ENCODE measurements around the gene SAMD14.
A peak's percentile ranks its signal among the peaks of the same experiment; 100 is the strongest.

The SAMD14 gene

DNA sequence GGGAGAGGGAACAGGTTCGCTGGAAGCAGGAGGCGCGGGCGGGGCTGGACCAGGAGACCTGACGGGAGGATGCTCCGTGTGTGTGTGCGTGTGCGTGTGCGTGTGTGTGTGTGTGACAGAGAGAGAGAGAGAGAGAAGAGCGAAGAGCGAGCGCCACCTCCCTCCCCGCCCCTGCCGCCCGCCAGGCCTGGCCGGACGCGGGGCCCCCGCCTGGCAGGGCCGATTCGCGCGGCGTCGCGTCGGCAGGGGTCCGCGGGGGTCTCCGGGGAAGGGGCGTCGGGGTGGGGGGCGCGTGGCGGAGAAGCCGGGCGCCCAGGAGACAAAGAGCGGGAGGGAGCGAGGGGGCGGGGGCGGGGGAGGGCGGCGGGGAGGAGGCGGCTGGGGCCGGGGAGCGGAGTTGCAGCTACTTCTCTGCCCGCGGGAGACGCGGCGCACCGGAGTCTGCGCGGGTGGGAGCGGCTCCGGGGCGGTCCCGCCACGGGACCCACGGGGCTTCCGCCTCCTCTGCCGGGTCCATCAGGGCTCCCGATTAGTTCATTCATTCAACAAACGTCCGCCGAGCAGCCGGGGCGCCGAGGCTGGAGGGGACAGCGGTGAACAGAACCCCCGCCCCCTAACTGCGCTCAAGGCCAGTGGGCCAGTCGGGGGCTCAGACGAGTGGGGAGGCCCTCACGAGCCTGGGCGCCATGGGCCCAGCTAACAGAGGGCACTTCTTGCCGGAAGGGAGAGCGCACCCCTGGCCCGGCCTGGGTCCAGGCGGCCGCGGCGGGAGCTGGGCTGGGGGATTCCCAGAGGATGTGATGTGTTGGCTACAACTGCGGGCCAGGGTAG lies at the start of gene SAMD14:
Gene SAMD14 (minus strand): TSS at position 433 of the 831 bp plus-strand sequence. CDS start 5,201 bp downstream, outside the sequence.
- DNase-seq = peak in 1 of 2 experiments; percentile 70

DNA sequence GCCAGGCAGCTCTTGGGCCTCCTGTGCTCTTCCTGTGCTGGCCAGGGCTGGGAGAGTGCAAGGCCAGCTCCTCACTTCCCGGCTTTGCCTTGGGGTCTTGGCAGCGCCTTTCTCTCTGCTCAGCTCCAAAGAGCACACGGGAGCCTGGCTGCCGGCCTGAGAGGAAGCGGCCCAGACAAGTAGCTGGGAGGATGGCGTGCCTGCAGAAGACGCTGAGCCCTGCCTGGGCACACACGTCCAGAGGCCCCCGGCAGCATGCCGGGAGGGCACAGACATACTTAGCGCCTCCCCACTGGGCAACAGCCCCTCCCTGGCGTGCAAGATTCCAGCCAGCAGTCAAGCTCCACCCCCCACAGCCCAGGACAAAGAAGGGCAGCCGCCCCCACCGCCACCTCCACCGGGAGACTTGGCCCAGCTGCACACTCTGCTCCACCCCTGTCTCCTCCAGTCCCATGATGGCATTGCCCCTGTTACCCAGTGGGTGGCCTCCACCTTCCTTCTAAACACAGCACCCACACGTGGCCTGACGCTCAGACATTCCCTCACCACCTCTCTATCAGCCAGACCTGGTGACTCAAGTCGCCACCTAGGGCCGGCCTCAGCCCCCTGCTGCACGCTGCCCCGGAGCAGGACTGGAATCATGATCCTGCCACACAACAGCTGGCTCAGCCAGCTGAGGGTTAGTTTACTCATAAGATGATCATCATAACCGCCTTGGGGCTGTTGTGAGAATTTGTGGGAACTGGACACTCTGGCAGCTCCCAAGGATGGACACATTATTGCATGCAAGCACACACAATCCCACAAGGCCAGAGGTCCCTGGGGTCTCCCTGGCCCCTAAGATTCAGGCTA lies 48.2 kb upstream of the SAMD14 start:
- DNase-seq = peak; percentile 55 to 85

DNA sequence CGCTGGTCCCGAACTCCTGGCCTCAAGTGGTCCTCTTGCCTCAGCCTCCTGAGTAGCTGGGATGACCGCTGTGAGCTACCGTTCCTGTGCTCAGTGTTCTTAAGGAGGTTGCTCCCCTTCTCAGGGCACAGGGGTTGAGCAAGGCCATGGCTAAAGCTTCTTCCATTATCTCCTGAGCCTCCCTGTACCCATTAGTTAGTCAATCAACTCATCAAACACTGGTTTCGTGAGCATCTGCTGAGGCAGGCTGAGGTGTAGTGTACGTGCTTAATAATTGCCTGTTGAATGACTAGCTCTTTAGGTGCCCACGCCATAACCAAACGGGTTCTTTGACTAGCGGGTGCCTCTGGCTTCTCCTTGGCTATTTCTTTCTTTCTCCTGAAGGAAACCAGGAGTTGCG lies 47.5 kb upstream of the SAMD14 start:
- DNase-seq = no peak

DNA sequence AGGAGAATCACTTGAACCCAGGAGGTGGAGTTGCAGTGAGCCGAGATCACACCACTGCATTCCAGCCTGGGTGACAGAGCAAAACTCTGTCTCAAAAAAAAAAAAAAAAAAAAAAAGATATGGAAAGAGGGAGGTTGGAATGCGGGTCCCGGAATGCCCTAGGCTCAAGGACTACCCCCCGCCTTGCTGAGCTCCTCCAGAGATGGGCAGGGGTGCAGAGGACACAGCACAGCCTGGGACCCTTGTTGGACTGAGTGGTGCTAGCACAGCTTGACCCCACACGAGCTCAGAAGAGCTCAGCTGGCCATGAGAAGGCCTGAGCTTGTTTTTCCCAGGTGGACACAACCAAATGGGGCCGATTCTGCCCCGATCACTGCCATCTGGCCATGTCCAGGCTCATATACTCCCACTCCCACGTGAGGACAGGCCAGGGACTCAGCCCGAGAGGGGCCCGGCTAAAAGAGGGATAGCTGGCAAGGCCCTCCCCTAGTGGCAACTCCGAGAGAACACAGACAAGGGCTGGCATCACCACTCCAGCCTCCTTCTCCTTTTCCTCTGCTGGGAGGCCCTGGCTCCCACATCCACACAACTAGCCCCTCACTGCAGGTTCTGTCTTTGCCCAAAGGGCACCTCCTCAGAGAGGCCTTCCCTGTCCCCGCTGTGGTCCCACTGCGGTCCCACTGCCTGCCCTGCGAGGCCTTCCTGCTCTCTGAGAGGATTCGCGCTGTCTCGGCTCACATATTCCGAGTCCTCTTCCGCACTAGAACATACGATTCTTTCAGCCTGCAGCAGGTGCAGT lies 46.8 kb upstream of the SAMD14 start:
- no peak for DNase-seq

DNA sequence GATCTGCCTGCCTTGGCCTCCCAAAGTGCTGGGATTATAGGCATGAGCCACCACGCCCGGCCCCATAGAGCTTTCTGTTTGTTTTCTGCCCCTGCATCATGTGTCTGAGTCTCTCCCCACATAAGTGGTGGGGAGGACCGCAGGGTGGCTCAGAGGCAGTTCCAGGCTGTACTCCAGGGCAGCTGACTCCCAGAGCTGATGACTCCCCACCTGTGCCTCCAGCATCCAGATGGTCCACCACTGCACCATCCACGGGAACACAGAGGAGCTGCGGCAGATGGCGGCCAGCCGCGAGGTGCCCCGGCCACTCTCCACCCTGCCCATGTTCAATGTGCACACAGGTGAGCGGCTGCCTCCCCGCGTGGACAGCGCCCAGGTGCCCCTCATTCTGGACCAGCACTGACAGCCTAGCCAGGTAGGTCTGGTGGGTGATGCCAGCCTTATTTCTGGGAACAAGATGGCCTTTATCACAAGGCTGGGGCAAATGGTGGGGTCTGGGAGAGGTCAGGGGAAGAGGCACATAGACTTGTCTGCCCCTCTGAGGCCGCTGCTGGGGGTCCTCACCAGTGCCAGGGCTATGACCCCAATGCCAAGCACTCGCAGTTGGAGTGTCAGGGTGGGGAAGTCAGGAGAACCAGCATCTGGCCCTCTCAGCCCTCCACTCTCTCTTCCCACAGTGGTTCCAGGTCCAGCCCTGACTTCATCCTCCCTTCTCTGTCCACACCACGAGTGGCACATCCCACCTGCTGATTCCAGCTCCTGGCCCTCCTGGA lies 45.3 kb upstream of the SAMD14 start:
- no peak for DNase-seq

DNA sequence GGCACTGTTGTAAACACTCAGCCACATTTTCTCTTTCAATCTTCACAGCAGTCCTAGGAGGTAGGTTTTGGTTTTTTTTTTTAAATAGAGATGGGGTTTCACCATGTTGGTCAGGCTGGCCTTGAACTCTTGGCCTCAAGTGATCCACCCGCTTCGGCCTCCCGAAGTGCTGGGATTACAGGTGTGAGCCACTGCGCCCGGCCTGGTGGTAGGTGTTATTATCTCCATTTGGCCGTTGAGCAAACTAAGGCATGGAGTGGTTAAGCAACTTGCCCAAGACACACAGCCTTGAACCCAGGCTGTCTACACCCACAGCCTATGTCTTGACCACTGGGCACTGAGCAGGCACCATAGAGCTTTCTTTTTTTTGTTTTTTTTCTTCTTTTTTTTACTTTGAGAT lies 44.5 kb upstream of the SAMD14 start:
- no peak for DNase-seq

DNA sequence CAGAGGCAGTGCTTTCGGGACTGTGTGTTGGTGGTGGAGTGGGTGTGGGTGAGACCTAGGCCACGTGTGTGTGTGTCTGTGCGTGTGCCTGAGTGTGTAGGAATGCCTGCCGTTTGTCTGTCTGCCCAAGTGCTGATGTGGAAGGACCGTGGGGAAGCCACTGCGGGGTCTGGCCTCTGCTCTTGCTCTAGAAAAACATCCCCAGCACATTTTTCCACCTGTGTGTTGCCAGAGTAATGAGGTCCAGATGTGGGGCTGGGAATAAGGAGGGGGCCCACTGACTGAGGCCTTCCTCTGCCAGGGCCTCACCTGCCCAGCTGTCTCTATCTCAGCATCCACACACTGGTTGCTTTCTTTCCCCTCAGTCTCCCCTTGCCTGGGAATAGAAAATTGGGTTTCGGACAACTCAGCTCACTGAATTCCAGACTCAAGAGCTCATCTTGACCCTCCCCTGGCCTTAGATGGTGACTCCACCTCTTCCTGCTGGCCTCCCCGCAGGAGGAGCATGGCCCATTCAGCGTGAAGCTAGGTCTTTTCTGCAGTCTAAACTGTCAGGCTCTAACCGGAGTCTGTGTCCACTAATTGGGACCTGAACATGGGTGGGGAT lies 43.5 kb upstream of the SAMD14 start:
- DNase-seq = no peak

DNA sequence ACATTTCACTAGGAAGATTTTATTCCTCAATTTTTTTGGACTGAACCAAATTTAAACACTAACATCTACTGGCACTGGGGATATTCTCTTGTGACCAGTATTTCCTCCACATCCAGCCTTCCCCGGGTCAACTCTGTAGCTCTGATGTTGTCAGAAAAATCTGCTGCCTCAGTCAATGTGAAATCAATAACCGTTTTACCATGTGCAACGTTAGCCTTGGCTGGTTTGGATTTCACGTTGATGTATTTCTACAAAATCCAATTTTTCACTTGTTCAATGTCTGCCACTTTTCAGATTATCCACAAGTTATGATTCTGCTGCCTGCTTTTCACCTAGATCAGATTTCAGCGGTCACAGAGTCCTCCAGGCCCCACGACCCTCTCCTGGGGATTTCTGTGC lies 43.0 kb upstream of the SAMD14 start:
- DNase-seq = no peak

DNA sequence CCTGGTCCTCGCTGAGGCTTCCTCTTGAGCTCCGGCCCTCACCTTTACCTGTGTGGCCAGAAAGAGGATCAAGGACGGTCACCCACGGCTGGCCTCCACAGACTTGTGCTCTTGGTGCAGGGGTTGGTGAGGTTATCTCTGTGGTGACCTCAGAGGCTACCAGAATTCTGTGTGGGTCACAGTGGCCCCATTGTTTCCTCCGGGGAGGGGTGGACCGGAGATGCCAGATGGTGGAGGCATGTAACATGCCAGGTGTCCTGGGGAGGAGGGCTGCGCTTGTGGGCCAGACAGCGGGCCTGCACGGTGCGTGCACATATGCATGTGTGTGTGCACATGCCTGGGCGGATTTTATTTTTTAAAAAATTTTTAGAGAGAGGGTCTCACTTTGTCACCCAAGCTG lies 42.2 kb upstream of the SAMD14 start:
- DNase-seq = no peak

DNA sequence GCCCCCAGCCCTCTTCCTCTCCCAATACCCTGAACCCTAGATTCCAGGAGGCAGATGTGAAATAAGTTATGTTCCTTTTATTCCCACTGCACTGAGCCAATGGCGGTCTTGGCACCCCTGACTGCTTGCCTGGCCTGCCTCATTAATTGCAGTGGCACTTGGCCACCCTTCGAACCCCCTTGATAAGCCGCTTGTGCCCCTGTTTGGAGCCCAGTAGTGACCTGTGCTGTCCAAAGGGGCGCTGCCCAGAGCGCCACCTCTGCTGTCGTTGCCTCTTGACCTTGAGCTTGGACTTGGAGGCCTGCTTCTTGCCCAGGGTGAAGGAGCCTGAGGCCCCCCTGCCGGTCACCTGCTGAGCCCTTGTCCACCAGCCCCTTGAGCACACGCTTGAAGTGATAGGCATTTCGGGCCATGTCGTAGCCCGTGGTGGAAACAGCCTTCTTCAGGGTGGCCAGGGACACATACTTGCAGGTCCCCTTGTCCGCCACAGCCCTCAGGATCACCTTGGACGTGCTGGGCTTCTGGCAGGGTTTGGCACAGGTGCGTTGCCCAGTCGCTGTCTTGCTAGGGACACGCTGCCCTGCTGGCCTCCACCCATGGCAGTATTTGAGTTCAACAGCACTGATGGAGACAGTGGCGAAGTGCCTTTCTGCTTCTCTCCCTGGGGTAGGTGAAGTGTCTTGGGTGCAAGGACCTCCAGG lies 41.6 kb upstream of the SAMD14 start:
- no peak for DNase-seq

DNA sequence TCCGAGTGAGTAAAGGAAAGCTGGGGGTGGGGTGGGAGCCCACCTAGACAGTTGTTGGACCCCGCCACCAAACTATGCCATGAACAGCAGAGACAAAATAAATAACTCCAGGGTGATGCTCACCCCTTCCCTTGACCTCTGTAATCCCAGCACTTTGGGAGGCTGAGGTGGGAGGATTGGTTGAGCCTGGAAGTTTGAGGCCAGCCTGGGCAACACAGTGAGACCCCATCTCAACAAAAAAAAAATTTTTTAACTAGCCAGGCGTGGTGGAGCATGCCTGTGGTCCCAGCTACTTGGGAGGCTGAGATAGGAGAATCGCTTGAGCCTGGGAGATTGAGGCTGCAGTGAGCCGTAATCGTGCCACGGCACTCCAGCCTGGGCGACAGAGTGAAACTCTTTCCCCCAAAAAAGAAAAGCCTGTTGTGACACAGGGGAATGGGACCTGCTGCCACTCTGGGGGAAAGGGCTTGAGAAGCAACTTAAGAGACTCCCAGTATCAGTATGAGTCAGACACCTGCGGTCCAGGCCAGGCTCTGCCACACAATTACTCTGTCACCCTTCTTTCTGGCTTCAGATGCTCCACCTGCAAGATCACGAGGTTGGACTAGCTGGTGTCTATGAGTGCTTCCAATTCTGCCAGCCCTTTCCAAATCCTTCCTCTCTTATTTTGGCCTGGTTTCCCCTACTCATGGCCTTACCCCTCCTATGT lies 40.9 kb upstream of the SAMD14 start:
- DNase-seq = no peak

DNA sequence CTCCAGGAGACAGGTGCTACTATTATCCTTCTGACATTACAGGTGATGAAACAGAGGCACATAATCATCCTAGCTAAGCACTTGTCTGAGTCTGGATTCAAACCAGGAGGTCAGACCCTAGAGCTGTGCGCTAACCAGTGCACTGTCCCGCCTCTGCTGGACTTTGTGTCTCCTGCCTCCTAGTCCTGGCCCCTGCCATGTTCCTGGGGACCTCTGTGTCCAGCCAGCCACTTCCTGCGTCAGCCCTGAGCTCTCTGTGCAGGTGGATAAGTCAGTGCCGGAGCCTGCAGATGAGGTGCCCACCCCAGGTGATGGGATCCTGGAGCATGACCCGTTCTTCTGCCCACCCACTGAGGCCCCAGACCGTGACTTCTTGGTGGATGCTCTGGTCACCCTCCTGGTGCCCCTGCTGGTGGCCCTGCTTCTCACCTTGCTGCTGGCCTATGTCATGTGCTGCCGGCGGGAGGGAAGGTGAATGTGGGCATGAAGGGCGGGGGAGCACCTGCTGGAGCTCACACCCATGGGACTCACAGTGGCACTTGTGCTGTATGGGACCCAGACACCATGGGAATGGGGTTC lies 40.0 kb upstream of the SAMD14 start:
- DNase-seq = no peak

DNA sequence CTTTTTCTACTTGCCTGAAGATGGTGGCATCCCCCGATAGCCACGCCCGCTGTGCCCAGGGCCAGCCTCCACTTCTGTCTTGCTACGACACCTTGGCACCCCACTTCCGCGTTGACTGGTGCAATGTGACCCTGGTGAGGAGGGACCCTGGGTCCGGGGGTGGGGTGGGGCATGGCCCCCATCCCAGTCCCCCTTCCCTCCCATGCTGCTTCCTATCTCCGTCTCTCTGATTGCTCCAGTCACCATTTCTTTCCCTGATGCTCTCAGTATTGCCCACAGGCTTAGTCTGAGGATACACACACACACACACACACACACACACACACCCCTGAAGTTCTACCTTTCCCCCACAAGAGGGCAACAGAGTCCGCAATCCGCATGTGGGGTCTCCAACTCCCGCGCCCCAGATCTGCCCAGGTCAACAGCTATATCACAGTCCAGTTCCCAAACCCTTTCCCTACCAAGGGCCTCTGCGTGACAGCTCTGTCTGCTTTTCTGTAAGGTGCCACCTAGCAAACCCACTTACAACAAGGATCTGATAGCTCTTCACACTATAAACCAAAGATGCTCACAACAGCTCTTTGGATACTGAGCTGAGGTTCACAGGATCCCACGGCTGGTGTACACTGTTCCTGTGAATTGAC lies 39.3 kb upstream of the SAMD14 start:
- DNase-seq = peak; percentile 58 to 70

DNA sequence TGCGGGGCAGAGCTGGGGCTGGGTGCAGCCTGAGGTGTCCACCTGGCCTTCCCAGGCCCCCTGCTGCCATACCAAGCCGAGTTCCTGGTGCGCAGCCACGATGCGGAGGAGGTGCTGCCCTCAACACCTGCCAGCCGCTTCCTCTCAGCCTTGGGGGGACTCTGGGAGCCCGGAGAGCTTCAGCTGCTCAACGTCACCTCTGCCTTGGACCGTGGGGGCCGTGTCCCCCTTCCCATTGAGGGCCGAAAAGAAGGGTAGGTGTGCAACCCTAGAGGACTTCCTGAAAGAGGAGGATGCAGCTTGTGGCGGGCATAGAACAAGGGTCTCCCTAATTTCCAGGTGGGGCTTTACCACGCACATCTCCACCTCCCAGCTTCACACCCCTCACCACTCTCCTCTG lies 38.4 kb upstream of the SAMD14 start:
- DNase-seq = no peak

DNA sequence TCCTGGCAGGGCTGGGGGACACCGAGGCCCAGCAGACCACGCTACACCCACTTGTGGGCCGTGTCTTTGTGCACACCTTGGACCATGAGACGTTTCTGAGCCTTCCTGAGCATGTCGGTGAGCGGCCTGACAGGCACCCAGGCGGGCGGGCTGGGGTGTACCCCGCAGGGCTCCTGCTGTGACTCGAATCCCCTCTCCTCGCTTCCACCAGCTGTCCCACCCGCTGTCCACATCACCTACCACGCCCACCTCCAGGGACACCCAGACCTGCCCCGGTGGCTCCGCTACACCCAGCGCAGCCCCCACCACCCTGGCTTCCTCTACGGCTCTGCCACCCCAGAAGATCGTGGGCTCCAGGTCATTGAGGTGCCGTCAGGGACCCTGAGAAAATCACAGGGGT lies 37.4 kb upstream of the SAMD14 start:
- DNase-seq = no peak

DNA sequence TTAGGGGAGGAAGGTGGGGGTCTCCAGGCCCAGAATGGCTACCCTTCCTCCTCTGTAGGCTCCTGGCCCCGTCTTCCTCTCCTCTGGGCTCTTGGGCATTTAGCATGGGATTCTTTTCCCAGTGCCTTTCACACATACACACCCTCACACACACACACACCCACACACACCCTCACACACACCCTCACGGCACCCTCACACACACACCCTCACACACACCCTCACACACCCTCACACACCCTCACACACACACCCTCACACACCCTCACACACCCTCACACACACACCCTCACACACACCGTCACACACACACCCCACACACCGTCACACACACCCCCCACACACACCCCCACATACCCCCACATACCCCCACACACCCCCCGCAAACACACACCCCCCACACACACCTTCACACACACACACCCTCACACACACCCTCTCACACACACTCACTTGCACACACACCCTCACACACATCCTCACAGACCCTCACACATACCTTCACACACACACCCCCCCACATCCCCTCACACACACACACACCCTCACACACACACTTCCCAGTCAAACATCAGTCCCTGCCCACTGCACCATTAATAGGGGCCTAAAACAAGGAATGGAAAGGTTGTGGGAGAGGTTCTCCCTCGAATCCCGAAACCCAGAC lies 36.7 kb upstream of the SAMD14 start:
- no peak for DNase-seq

DNA sequence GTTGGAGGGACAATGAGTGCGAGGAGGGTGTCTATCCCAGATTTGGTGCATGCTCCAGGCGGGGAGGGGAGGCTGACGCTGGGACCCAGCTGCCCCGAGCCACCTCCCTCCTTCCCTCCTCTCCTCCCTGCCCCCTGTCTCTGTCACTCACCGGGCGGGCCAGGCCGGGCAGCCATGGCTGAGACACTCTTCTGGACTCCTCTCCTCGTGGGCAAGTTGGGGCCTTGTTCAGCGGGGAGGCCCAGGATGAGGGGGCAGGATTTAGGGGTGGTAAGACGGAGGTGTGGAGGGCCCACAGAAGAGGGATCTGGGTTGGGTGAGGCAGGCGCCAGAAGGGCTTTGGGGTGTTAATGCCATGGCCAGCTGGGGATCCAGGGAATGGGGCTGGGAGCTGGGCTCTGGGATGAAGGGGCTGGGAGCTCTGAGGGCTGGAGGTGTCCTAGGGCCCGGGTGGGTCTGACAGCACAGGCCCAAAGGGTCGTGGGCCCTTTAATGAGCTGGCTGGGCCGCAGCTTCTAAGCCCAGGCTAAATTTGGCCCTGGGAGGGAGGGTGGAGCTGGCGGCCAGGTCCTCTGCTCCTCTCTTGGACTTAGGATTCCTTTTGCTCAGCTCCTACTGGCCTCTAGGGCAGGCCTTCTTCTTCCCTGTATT lies 36.0 kb upstream of the SAMD14 start, which contains the start of gene SGCA:
Gene SGCA (plus strand): TSS at position 139 of the 651 bp plus-strand sequence. CDS start 36 bp downstream, at position 175.
- no peak for DNase-seq

DNA sequence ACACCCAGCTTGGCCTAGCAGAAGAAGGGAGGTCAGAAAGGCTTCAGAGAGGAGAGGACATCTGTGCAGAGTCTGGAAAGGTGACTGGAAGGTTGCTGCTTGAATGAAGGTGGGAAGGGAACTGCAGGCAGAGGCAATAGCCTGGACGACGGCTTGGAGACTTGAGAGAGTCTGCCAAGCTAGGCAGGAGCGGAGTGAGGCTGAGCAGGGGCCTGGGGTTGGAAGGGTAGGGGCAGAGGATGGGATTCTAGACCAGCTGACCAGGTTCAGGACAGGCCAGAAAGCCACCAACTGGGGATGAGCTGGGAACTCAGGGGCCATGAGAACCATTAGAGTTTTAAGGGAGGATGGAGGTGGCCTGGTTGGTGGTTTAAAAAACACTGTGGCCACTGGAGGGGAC lies 35.5 kb upstream of the SAMD14 start:
- no peak for DNase-seq
